ENCODE results near the gene ZNF549.
A peak's percentile ranks its signal among the peaks of the same experiment; 100 is the strongest.

The ZNF549 gene

DNA sequence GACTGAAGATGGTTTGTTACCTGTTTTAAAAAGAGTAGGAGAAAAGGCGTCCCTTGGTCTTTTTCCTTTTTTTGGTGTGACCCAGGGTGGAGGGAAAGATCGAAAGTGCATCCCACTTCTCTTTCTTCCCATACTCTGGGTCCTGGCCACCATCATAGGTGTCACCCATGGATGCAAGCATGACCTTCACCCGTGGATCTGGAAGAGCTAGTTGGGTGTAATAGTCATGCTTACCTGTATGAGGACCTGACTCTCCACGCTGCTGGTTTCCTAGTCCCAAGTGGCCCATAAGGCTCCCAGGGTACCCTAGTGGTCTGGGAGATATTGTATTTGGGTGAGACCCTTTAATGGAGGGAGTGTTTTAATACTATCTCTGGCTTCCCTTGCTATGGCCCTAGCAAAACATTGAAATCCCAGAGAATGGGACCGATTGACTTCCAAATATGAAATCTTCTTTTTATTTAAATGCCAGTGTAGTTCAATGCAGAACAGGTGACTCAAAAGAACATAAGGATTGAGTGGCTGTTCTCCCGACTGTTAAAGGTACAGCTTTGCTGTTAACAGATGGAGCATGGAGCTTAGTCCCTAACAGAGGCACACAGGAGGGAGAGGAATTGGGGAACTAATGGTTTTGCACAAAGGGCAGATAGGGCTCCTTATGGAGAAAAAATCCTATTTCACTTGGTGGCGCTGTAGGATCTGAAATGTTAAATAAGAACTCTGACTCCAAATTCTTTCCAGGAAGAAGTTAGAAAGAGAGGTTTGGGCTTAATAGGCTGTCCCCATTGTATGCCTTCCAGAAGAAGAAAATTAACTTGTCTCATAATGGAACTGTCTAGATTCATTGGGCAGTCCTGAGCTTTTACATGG, 39.5 kb downstream of the ZNF549 start:
- ATAC-seq (no peak), DNase-seq (no peak)

GRCh38 chr19:57570707-57571106, 43.6 kb downstream of the ZNF549 start:
- ATAC-seq, result no peak
- no peak for DNase-seq

- no peak for DNase-seq
- ATAC-seq, result no peak
Observed at GRCh38 chr19:57572415-57572947, 45.3 kb downstream of the ZNF549 start.

DNA sequence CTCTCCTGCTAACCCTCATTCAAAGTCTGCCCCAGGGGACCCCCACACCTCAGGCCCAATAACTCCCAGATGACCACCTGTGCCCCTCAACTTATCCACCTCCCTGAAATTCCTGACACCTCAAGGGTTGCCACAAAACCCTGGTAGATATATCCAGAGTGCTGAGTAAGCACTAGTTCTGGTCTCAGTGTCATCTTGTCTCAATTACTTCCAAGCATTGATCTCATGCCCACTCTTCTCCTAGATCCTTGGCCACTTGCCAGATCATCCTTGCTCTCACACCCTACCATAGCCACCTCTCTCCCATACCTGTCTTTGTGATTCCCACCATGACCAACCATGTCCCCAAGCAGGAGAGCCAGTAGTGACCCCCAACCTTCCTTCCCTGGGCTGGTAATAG, 49.5 kb downstream of the ZNF549 start:
- ATAC-seq (no peak), DNase-seq (no peak)

DNA sequence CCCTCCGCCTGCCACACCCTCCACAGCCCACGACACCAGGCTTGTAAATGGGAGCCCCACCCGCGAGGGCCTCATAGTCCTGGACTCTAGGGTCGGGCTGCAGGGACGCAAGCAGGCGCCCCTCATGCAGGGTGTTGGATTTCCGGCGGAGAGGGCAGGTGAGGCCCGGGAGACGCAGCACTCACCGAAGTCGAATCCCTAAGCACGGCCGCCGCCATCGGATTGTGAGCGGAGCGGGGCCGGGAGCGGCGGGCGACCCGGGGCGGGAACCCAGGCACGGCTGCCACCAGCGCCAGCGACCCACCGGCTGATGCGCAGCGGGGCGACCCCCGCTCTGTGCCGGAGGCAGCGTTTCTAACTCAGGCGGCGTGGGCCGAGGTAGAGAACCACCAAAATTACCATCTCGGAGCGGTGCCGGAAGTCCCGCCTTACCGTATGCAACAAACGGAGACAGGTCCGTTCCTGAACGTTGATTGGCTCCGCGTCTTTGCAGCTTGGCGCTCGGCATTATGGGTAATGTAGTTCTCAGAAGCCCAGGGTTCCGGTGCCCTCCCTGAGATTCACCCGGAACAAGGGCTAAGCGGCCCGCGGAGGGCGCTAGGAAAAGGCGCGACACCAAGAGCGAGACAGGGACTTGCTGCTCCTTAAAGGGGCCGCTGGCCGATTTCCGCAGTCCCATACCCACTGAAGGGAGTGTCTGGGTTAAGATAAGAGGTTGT, 51.5 kb downstream of the ZNF549 start, which contains the start of gene ZNF416:
Gene ZNF416, minus strand, starts transcription at position 425 of the 719 bp plus-strand sequence. Its CDS starts 207 bp downstream, at position 218.
- ATAC-seq, result peak; percentile 98

GRCh38 chr19:57583104-57583520, 56.0 kb downstream of the ZNF549 start:
- DNase-seq (no peak), ATAC-seq (no peak)

More for the DNA sequence above, 51.5 kb downstream of the ZNF549 start, which contains the start of gene ZNF416:
- DNase-seq, result peak; percentile 92

GRCh38 chr19:57583521-57584416, 56.6 kb downstream of the ZNF549 start, which contains the start of gene ZIK1:
Gene ZIK1 (plus strand): TSS chr19:57584145. CDS start chr19:57584357, 212 bp downstream.
- DNase-seq (peak; percentile 84), ATAC-seq (peak; percentile 89)

DNA sequence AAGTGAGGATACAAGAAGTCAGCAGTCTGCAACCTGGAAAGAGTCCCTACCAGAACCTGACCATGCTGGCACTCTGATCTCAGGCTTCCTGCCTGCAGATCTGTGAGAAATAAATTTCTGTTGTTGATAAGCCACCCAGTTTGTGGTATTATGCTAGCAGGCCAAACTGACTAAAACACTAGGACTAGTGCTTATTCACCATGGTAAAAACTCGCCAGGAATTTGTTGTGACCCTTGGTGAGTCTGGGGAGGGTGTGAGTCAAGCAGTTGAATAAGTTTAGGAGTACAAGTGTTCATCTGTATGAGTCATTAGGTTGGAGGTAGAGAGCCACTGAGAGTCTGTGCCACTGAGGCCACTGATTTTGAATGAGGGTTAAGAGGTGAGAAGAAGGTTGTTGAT, 60.4 kb downstream of the ZNF549 start:
- DNase-seq (no peak), ATAC-seq (no peak)

GRCh38 chr19:57599377-57599760, 72.2 kb downstream of the ZNF549 start:
- peak; percentile 8 for ATAC-seq
- DNase-seq, result no peak

DNA sequence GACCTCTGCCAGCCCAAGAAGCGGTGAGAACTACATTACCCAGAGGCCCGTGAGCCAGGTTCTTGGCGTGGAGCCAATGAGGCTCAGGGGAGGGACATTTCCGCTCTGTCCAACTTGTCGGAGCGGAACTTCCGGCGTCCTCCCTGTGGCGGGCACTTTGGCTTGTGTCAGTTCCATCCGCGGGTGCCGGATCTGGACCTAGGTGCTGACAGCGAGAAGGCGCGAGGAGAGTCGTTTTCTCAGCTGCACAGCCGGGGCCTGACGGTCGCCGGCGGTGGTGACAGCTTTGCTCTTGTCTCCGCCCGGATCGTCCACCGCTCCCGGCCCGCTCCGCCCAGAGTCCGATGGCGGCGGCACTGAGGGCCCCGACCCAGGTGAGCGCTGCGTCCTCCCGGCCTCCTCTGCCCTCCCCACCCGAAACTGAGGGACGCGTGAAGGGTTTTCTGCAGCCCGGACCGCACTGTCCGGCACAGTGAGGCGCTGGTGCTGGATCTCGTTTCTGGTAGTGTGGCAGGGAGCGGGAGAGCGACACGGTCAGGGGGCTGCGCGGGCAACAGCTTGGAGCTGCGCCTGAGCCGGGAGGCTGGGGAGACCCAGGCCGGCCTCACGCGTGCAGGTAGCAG, 72.7 kb downstream of the ZNF549 start, which contains the start of gene ZNF530:
Gene ZNF530, plus strand, starts transcription at position 125 of the 623 bp plus-strand sequence. CDS start 4,461 bp downstream, outside the sequence.
- DNase-seq (peak; percentile 90), ATAC-seq (peak; percentile 99)

DNA sequence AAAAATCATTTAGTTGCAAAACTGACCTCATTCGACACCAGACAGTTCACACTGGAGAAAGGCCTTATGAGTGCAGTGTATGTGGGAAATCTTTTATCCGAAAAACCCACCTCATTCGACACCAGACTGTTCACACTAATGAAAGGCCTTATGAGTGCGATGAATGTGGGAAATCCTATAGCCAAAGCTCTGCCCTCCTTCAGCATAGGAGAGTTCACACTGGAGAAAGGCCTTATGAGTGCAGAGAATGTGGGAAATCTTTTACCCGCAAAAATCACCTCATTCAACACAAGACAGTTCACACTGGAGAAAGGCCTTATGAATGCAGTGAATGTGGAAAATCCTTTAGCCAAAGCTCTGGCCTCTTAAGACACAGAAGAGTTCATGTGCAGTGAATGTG, 79.8 kb downstream of the ZNF549 start:
- ATAC-seq (no peak), DNase-seq (no peak)
